Measurements from ENCODE around the gene PPP2R5B. TPM values are rescaled to one million over a fixed set of nuclear protein-coding genes. Genes with fewer than 3 reads are reported as not detected.

The PPP2R5B gene
- total and polyA plus RNA-seq, 9 of the 15 experiments (the other 6 are each of a cell fraction or from before 2014, with no cell fraction given) = 0.10 to 7.8 (median 3.3) TPM

- TF ChIP-seq NFE2 (IDR thresholded peaks at IDR 0.05; ENCODE audit: low read depth) (peak; percentile 89), ZNF583 (CRISPR knock-in tag; IDR thresholded peaks at IDR 0.05) (no peak), ZNF395 (CRISPR knock-in tag; IDR thresholded peaks at IDR 0.05) (peak; percentile 79; the same call in 1 of the 2 replicates), MED1 (CRISPR knock-in tag; IDR thresholded peaks at IDR 0.05; ENCODE audit: borderline replicate concordance) (no peak), ATF1 (CRISPR knock-in tag; IDR thresholded peaks at IDR 0.05) (no peak), ATF1 (tag; IDR thresholded peaks at IDR 0.05) (peak; percentile 88), TBL1XR1 (IDR thresholded peaks at IDR 0.05; ENCODE audit: low read length in 2 of 2) (peak in 1 of 2 experiments; percentile 72; a peak in 2 of 4 replicates), KLF16 (IDR thresholded peaks at IDR 0.05) (no peak), MTA2 (IDR thresholded peaks at IDR 0.05; ENCODE audit: low read depth) (peak; percentile 55; the same call in 1 of the 2 replicates), ARID4B (CRISPR knock-in tag; IDR thresholded peaks at IDR 0.05) (peak; percentile 32; the same call in 1 of the 2 replicates), REST (IDR thresholded peaks at IDR 0.05; ENCODE audit: borderline replicate concordance) (peak; percentile 19; the same call in 1 of the 2 replicates), REST (CRISPR knock-in tag; IDR thresholded peaks at IDR 0.05; ENCODE audit: low read depth) (no peak), POLR2A (conservative IDR thresholded peaks at IDR 0.05) (peak; percentile 66; the same call in 1 of the 2 replicates)
These were observed 38.9 kb upstream of the PPP2R5B start (continued) for GRCh38 chr11:64885367-64886286.
